Stomach (tissue), 4 donors: Measurements from ENCODE around the gene RAB3GAP2.
"Not testable (repeated sequence)": the region's sequence is repeated elsewhere in the genome, so short reads cannot be mapped to it uniquely, and the experiment has no call there.

ENCODE experiments used
- CTCF ChIP-seq, 7 experiments: fragments of 450-650 bp in 4 of 7; fragments of 200-600 bp in 3 of 7; sonication (generic) in 3 of 7; IDR thresholded peaks; one replicate each; pipeline ENCODE4 v1.5.1; 2016 to 2019; ENCODE audit warnings: antibody characterized with exemption in 7 of 7, control low read depth in 2 of 7, mild to moderate bottlenecking in 1 of 7
- POLR2A ChIP-seq, 4 donors: fragments of 450-650 bp; IDR thresholded peaks; one replicate each; pipeline ENCODE4 v1.6.1; 2016; ENCODE audit warnings: antibody characterized with exemption in 4 of 4, control low read depth in 2 of 4, mild to moderate bottlenecking in 1 of 4, moderate library complexity in 1 of 4
- POLR2AphosphoS5 ChIP-seq, 3 donors: sonication (generic); formaldehyde crosslinking; IDR thresholded peaks; one replicate each; pipeline ENCODE4 v1.6.1; 2016; ENCODE audit warnings: antibody characterized with exemption in 3 of 3

- TF ChIP-seq CTCF, POLR2A, POLR2AphosphoS5 (IDR thresholded peaks at IDR 0.05): not testable (repeated sequence)
These were observed 102.4 kb downstream of the RAB3GAP2 start for GRCh38 chr1:220169887-220170286.
